AG09319 (cell line): ENCODE results near the gene PPP1R17.

Experiments
- DNase-seq: peaks from one replicate; pipeline ENCODE4 v3.0.0-alpha.2; 2010; ENCODE audit warnings: low read depth; ENCODE audit errors: extremely low read depth
- TF ChIP-seq, protein P1 (sequence below): IDR thresholded peaks from 2 replicates; pipeline ENCODE4 v1.5.1; 2011; ENCODE audit warnings: low read depth, mild to moderate bottlenecking, inconsistent platforms, low read length, moderate library complexity

Gene PPP1R17

GRCh38 chr7:31724696-31725095 lies 37.7 kb downstream of the PPP1R17 start:
- no peak for DNase-seq
- TF ChIP-seq, protein P1, sequence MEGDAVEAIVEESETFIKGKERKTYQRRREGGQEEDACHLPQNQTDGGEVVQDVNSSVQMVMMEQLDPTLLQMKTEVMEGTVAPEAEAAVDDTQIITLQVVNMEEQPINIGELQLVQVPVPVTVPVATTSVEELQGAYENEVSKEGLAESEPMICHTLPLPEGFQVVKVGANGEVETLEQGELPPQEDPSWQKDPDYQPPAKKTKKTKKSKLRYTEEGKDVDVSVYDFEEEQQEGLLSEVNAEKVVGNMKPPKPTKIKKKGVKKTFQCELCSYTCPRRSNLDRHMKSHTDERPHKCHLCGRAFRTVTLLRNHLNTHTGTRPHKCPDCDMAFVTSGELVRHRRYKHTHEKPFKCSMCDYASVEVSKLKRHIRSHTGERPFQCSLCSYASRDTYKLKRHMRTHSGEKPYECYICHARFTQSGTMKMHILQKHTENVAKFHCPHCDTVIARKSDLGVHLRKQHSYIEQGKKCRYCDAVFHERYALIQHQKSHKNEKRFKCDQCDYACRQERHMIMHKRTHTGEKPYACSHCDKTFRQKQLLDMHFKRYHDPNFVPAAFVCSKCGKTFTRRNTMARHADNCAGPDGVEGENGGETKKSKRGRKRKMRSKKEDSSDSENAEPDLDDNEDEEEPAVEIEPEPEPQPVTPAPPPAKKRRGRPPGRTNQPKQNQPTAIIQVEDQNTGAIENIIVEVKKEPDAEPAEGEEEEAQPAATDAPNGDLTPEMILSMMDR, result no peak

DNA sequence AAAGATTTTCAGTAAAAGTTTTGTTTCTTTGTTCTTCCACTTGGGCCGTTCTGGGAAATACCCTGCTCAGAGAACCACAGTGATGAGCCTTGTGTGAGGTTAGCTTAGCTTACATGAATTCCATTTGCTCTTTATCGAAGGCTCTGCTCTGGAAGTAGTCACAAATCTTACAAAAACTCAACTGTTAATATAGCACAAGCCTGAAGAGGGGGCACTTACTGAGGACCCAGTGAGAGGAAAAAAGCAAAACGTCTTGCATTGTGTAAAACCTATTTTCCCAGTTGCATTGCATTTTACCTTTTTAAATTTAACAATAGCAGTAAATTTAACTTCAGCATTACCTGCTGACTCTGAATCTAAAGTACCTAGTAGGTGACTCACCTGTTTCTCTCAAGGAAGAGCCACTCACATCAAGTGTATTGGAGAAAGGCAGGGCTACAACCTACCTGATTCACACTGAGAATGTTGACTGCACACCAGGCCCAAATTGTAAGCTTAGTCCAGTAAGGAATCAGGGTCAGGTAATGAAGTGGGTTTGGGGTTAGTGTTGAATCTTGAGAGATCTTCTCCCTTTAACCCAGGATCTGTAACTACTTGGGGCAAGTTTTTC lies 42.3 kb downstream of the PPP1R17 start:
- TF ChIP-seq, protein P1, result no peak
- no peak for DNase-seq

GRCh38 chr7:31734456-31734855 lies 47.4 kb downstream of the PPP1R17 start:
- TF ChIP-seq, protein P1, result no peak
- DNase-seq, result no peak

DNA sequence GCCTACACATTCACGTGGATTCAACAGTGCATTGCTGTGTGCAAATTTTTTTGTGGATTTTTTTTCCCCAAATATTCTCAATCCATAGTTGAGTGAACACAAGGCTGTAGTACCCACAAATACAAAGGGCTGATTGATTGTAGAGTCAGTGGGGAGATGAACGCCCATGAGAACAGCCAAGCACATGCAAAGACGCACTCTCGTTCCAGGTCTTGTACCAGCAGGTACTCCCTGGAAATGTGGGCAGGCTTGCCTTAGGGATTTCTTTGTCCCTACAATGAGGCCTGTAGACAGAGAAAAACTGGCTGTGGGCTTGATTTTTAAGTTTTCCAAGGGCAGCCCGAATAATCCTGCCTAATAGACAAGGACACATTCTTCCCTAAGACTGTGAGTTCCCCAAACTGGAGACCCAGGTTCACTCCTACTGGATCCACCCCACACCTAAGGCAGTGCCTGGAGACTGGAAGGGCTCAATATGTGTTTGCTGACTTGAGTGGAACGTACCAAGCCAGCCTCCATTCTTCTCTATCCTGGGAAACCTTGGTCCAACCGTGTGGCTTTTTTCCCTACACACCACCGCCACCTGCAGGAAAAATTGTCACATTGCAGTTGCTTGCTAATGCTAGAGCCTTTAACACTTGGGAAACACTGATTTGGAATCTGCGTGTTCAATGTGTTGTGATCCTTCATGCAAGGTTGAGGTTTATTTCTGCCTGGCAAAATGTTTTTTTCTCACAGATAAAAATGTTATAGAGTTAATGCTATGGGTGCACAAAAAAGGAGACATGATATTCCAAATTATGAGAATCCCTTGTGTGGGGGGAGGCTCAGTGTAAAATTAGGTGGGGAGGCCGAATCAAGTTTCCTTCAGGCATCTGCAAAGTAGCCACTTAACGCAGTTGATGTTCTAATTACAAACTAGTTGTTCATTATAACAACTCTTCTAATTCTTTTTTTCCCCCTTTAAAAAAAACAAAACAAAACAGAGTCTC lies 49.3 kb downstream of the PPP1R17 start:
- TF ChIP-seq, protein P1, result peak; percentile 85
- DNase-seq, result peak; percentile 11

GRCh38 chr7:31741852-31742251 lies 54.8 kb downstream of the PPP1R17 start:
- TF ChIP-seq, protein P1, result no peak
- DNase-seq, result no peak

GRCh38 chr7:31744294-31744874 lies 57.4 kb downstream of the PPP1R17 start:
- DNase-seq, result peak; percentile 20
- TF ChIP-seq, protein P1, result peak; percentile 81

DNA sequence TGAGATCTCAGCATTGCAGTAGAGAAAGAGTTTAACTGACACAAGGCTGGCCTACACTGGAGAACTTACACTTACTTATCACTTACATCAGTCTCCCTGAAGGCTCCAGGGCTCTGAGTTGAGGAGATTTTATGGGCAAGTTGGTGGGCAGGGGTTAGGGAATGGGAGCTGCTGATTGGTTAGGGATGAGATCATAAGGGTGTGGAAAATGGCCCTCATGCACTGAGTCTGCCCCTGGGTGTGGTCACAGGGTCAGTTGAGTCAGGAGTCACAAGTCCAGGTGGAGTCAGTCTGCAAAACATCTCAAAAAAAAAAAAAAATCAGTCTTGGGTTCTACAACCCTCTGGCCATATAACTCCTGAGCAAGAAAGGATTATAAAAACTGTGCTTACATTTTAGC lies 60.5 kb downstream of the PPP1R17 start:
- DNase-seq, result no peak
- TF ChIP-seq, protein P1, result no peak
